Trophoblast cell (in vitro differentiated cells and primary cell): ENCODE results near the gene SPI1.

Experiments
- DNase-seq, 2 donors: peaks; one replicate each; pipeline ENCODE4 v3.0.0-alpha.2; 2016
- H2AFZ ChIP-seq: 2 replicates; pipeline ENCODE4 v1.6.1; 2013; ENCODE audit warnings: low read length, moderate library complexity, mild to moderate bottlenecking; ENCODE audit not compliant: insufficient read depth, poor library complexity
- H2AK5ac ChIP-seq: 2 replicates; pipeline ENCODE4 v1.6.1; 2013; ENCODE audit warnings: mild to moderate bottlenecking, low read length
- H2BK120ac ChIP-seq: 2 replicates; pipeline ENCODE4 v1.6.1; 2013; ENCODE audit warnings: low read length, mild to moderate bottlenecking, moderate library complexity; ENCODE audit not compliant: insufficient read depth, poor library complexity
- H2BK12ac ChIP-seq: 2 replicates; pipeline ENCODE4 v1.6.1; 2013; ENCODE audit warnings: mild to moderate bottlenecking, low read length, moderate library complexity
- H2BK5ac ChIP-seq: 2 replicates; pipeline ENCODE4 v1.6.1; 2013; ENCODE audit warnings: low read length, low read depth, moderate library complexity, mild to moderate bottlenecking; ENCODE audit not compliant: poor library complexity
- H3K14ac ChIP-seq: 2 replicates; pipeline ENCODE4 v1.6.1; 2013; ENCODE audit warnings: mild to moderate bottlenecking, low read length
- H3K18ac ChIP-seq: 2 replicates; pipeline ENCODE4 v1.6.1; 2013; ENCODE audit warnings: mild to moderate bottlenecking, low read length
- H3K23ac ChIP-seq: 2 replicates; pipeline ENCODE4 v1.6.1; 2013; ENCODE audit warnings: low read length
- H3K27ac ChIP-seq: 2 replicates; pipeline ENCODE4 v1.5.1; 2013; ENCODE audit warnings: low read depth, mild to moderate bottlenecking, inconsistent platforms, low read length, moderate library complexity
- H3K27me3 ChIP-seq: 2 replicates; pipeline ENCODE4 v1.6.1; 2013; ENCODE audit warnings: inconsistent platforms, mild to moderate bottlenecking, low read length, moderate library complexity; ENCODE audit not compliant: insufficient read depth
- H3K36me3 ChIP-seq, 2 experiments: 1 replicate in 1 of 2; 2 replicates in 1 of 2; pipeline ENCODE4 v1.6.1; 2013; ENCODE audit warnings: low read length in 2 of 2, mild to moderate bottlenecking in 2 of 2, moderate library complexity in 1 of 2; ENCODE audit not compliant: insufficient read depth in 2 of 2, control insufficient read depth in 1 of 2
- H3K4ac ChIP-seq: 2 replicates; pipeline ENCODE4 v1.6.1; 2013; ENCODE audit warnings: low read depth, mild to moderate bottlenecking, low read length, moderate library complexity
- H3K4me1 ChIP-seq, 2 experiments: 1 replicate in 1 of 2; 2 replicates in 1 of 2; pipeline ENCODE4 v1.6.1; 2013; ENCODE audit warnings: low read length in 2 of 2, mild to moderate bottlenecking in 2 of 2, moderate library complexity in 1 of 2; ENCODE audit not compliant: insufficient read depth in 2 of 2, control insufficient read depth in 1 of 2
- H3K4me2 ChIP-seq: 2 replicates; pipeline ENCODE4 v1.6.1; 2013; ENCODE audit warnings: inconsistent platforms, mild to moderate bottlenecking, low read length, moderate library complexity
- H3K4me3 ChIP-seq: 2 replicates; pipeline ENCODE4 v1.5.1; 2013; ENCODE audit warnings: mild to moderate bottlenecking, low read depth, low read length, inconsistent platforms
- H3K79me1 ChIP-seq: one replicate; pipeline ENCODE4 v1.6.1; 2013; ENCODE audit warnings: low read length
- H3K79me2 ChIP-seq: 2 replicates; pipeline ENCODE4 v1.6.1; 2013; ENCODE audit warnings: low read length, mild to moderate bottlenecking; ENCODE audit not compliant: control insufficient read depth, insufficient read depth, poor library complexity
- H3K9ac ChIP-seq: 2 replicates; pipeline ENCODE4 v1.6.1; 2013; ENCODE audit warnings: mild to moderate bottlenecking, low read length
- H3K9me3 ChIP-seq: 2 replicates; pipeline ENCODE4 v1.6.1; 2013; ENCODE audit warnings: low read depth, mild to moderate bottlenecking, control low read depth, inconsistent platforms, low read length; ENCODE audit not compliant: insufficient read depth
- H4K12ac ChIP-seq: 2 replicates; pipeline ENCODE4 v1.6.1; 2013; ENCODE audit warnings: low read depth, mild to moderate bottlenecking, low read length, moderate library complexity
- H4K8ac ChIP-seq: 2 replicates; pipeline ENCODE4 v1.6.1; 2013; ENCODE audit warnings: low read depth, mild to moderate bottlenecking, low read length, moderate library complexity
- H4K91ac ChIP-seq: one replicate; pipeline ENCODE4 v1.6.1; 2013; ENCODE audit warnings: low read depth, mild to moderate bottlenecking, low read length, moderate library complexity
- WGBS: extraction: QIAGEN DNeasy Blood & Tissue Kit; methylation state at CpG from one replicate; pipeline ENCODE4 v1.1.7; 2013; ENCODE audit warnings: missing lambda C conversion rate; ENCODE audit not compliant: insufficient read length, insufficient coverage; ENCODE audit errors: extremely low coverage; 5-methylcytosine and 5-hydroxymethylcytosine counted together

The SPI1 gene

GRCh38 chr11:47359586-47359985 is 18.8 kb downstream of the SPI1 start:
- Histone ChIP-seq H4K91ac (no peak overlapping the region), H2BK5ac (no peak overlapping the region), H3K4ac (no peak overlapping the region), H3K23ac (no peak overlapping the region), H2AK5ac (no peak overlapping the region), H4K12ac (no peak overlapping the region), H3K79me2 (no peaks in the 10 kb centered on the region), H2AFZ (no peak overlapping the region), H3K27ac (no peak overlapping the region), H3K9me3 (peaks cover 22% of the 10 kb centered on the region), H3K14ac (no peak overlapping the region), H3K4me2 (no peak overlapping the region), H2BK120ac (no peak overlapping the region), H3K18ac (no peak overlapping the region), H3K4me1 (peaks cover 0 to 6% of the 10 kb centered on the region in 2 experiments), H3K9ac (no peak overlapping the region), H3K36me3 (no peaks in the 10 kb centered on the region), H4K8ac (no peak overlapping the region), H3K79me1 (no peaks in the 10 kb centered on the region), H3K27me3 (no peaks in the 10 kb centered on the region), H3K4me3 (no peak overlapping the region), H2BK12ac (no peak overlapping the region)
- WGBS, result no CpG with 5 or more reads among the region's 17 CpGs
- DNase-seq, result no peak

- no peaks in the 10 kb centered on the region for H3K79me1 ChIP-seq
- no peak overlapping the region for H2AFZ ChIP-seq
- H3K4me1 ChIP-seq, result peaks cover 0 to 6% of the 10 kb centered on the region in 2 experiments
- no peak overlapping the region for H3K27ac ChIP-seq
- H3K36me3 ChIP-seq, result no peaks in the 10 kb centered on the region
- no peak overlapping the region for H2AK5ac ChIP-seq
- H3K27me3 ChIP-seq, result no peaks in the 10 kb centered on the region
- H3K9ac ChIP-seq, result no peak overlapping the region
- H4K12ac ChIP-seq, result no peak overlapping the region
- no CpG with 5 or more reads among the region's 7 CpGs for WGBS
- H3K4me2 ChIP-seq, result no peak overlapping the region
- H3K79me2 ChIP-seq, result no peaks in the 10 kb centered on the region
- no peak overlapping the region for H2BK5ac ChIP-seq
- H3K23ac ChIP-seq, result no peak overlapping the region
- H4K91ac ChIP-seq, result no peak overlapping the region
- H3K4me3 ChIP-seq, result no peak overlapping the region
- no peak overlapping the region for H2BK120ac ChIP-seq
- no peak overlapping the region for H2BK12ac ChIP-seq
- no peak overlapping the region for H3K18ac ChIP-seq
- peaks cover 22% of the 10 kb centered on the region for H3K9me3 ChIP-seq
- no peak overlapping the region for H3K14ac ChIP-seq
- DNase-seq, result no peak
- H3K4ac ChIP-seq, result no peak overlapping the region
- no peak overlapping the region for H4K8ac ChIP-seq
Observed at GRCh38 chr11:47359162-47359561, 19.2 kb downstream of the SPI1 start.

GRCh38 chr11:47358731-47359051 is 19.7 kb downstream of the SPI1 start:
- no peak for DNase-seq
- H3K14ac ChIP-seq, result no peak overlapping the region
- no peaks in the 10 kb centered on the region for H3K27me3 ChIP-seq
- H3K9ac ChIP-seq, result no peak overlapping the region
- no peak overlapping the region for H2BK5ac ChIP-seq
- H2BK120ac ChIP-seq, result no peak overlapping the region
- H3K4ac ChIP-seq, result no peak overlapping the region
- H3K36me3 ChIP-seq, result no peaks in the 10 kb centered on the region
- H2AFZ ChIP-seq, result no peak overlapping the region
- WGBS, result no CpG with 5 or more reads among the region's 14 CpGs
- H3K79me1 ChIP-seq, result no peaks in the 10 kb centered on the region
- no peaks in the 10 kb centered on the region for H3K79me2 ChIP-seq
- H3K4me3 ChIP-seq, result peak overlapping the region; percentile 37
- H3K23ac ChIP-seq, result no peak overlapping the region
- H3K27ac ChIP-seq, result no peak overlapping the region
- no peak overlapping the region for H4K91ac ChIP-seq
- no peak overlapping the region for H3K18ac ChIP-seq
- H4K8ac ChIP-seq, result no peak overlapping the region
- H3K4me2 ChIP-seq, result no peak overlapping the region
- H2AK5ac ChIP-seq, result no peak overlapping the region
- H3K9me3 ChIP-seq, result peaks cover 22% of the 10 kb centered on the region
- H2BK12ac ChIP-seq, result no peak overlapping the region
- H3K4me1 ChIP-seq, result peaks cover 0 to 6% of the 10 kb centered on the region in 2 experiments
- H4K12ac ChIP-seq, result no peak overlapping the region

DNA sequence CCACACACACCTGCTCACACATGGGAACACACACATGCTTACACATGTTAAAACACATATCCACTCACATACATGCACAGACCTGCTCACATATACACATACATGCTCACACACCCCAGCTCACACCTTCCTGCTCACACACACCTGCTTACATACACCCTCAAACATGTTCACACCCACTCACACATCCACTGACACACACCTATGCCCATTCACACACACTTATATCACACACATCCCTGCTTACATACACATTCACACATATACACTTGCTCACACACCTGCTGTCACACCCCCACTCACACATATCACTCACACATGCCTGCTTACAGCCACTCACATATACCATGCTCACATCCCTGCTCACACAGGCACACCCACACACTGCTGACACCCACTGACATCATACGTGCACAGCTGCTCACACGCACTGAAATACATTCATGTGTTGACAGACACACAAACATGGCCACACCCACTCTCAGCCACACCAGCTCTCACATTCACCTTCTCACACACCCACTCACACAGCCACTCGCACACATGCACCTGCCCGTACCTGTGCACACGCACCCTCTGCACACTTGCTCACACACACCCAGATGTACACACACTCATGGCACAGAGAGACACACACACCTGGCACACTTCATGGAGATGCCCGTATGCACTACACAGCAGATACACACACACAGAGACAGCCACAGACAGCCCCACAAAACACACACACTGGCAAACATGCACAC is 20.2 kb downstream of the SPI1 start:
- WGBS, result no CpG with 5 or more reads among the region's 6 CpGs
- H3K27ac ChIP-seq, result no peak overlapping the region

More for the DNA sequence above, 20.2 kb downstream of the SPI1 start:
- H2BK120ac ChIP-seq, result no peak overlapping the region
- peaks cover 0 to 6% of the 10 kb centered on the region in 2 experiments for H3K4me1 ChIP-seq
- H4K12ac ChIP-seq, result no peak overlapping the region
- H2BK12ac ChIP-seq, result no peak overlapping the region
- no peaks in the 10 kb centered on the region for H3K27me3 ChIP-seq
- no peak overlapping the region for H3K4me2 ChIP-seq
- H3K4ac ChIP-seq, result no peak overlapping the region
- H3K18ac ChIP-seq, result no peak overlapping the region
- H3K9me3 ChIP-seq, result peaks cover 22% of the 10 kb centered on the region
- DNase-seq, result no peak
- H3K36me3 ChIP-seq, result no peaks in the 10 kb centered on the region
- no peak overlapping the region for H2AK5ac ChIP-seq
- peak overlapping the region; percentile 11 for H3K23ac ChIP-seq
- H3K14ac ChIP-seq, result no peak overlapping the region
- no peak overlapping the region for H2AFZ ChIP-seq
- peak overlapping the region; percentile 59 for H3K9ac ChIP-seq
- H2BK5ac ChIP-seq, result no peak overlapping the region
- H4K8ac ChIP-seq, result no peak overlapping the region
- H3K79me2 ChIP-seq, result no peaks in the 10 kb centered on the region
- no peaks in the 10 kb centered on the region for H3K79me1 ChIP-seq
- H3K4me3 ChIP-seq, result peak overlapping the region; percentile 37
- no peak overlapping the region for H4K91ac ChIP-seq
